Measurements from ENCODE around the gene AUTS2.

AUTS2 gene

DNA sequence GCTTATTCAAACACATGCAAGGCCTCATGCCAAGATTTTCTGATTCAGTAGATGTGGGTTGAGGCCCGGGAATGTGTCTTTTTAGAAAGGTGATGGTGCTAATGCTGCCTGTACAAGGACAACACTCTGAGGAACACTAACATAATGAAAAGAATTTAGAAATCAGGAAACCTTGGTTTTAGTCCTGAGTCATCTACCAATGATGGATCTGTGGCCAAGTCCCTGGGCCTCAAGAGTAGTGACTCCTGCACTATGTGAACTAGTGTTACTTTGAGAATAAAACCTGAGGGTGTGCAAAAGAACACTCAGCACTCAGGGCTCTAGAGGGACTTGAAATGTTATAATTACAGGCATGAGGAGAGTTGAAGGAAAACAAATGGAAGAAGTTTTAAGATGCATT is 792.0 kb downstream of the AUTS2 start:
- Histone ChIP-seq H3K79me2 (ENCODE audit: control insufficient read depth, insufficient read depth, low read length) (no peaks in the 10 kb centered on the region), H3K79me1 (ENCODE audit: low read length) (no peaks in the 10 kb centered on the region), H2AK5ac (ENCODE audit: low read length) (no peak overlapping the region), H3K23ac (ENCODE audit: low read length) (no peak overlapping the region), H3K4me2 (ENCODE audit: low read length) (no peak overlapping the region), H3K4me3 (ENCODE audit: low read length) (no peak overlapping the region), H3K36me3 (ENCODE audit: control insufficient read depth, insufficient read depth, low read length) (no peaks in the 10 kb centered on the region), H3K9ac (ENCODE audit: low read length) (no peak overlapping the region), H4K8ac (ENCODE audit: low read depth, low read length) (no peak overlapping the region), H3K18ac (ENCODE audit: low read length) (no peak overlapping the region), H2BK15ac (replicated peaks; ENCODE audit: low read depth) (no peak overlapping the region), H3K56ac (ENCODE audit: low read length) (no peak overlapping the region), H3K4me1 (ENCODE audit: control insufficient read depth, low read depth, low read length) (no peaks in the 10 kb centered on the region), H4K5ac (ENCODE audit: low read length) (no peak overlapping the region), H2BK5ac (ENCODE audit: low read length) (no peak overlapping the region), H3K27ac (ENCODE audit: low read depth, low read length) (no peak overlapping the region), H2BK120ac (ENCODE audit: low read depth, low read length) (no peak overlapping the region), H3K27me3 (ENCODE audit: insufficient read depth, low read length, poor library complexity) (no peaks in the 10 kb centered on the region), H3K4ac (ENCODE audit: low read depth, low read length) (no peak overlapping the region)
- no peak for DNase-seq
- WGBS (ENCODE audit: extremely low coverage, insufficient coverage, low lambda C conversion rate), result no CpG with 5 or more reads among the region's 1 CpG

GRCh38 chr7:70392256-70392876 is 794.1 kb downstream of the AUTS2 start:
- H3K4me3 ChIP-seq (ENCODE audit: low read length), result no peak overlapping the region
- H4K8ac ChIP-seq (ENCODE audit: low read depth, low read length), result no peak overlapping the region
- no peak overlapping the region for H2BK5ac ChIP-seq (ENCODE audit: low read length)
- H4K5ac ChIP-seq (ENCODE audit: low read length), result no peak overlapping the region
- no peak overlapping the region for H3K9ac ChIP-seq (ENCODE audit: low read length)
- no peaks in the 10 kb centered on the region for H3K79me2 ChIP-seq (ENCODE audit: control insufficient read depth, insufficient read depth, low read length)
- H2AK5ac ChIP-seq (ENCODE audit: low read length), result no peak overlapping the region
- H3K4ac ChIP-seq (ENCODE audit: low read depth, low read length), result no peak overlapping the region
- H3K27ac ChIP-seq (ENCODE audit: low read depth, low read length), result no peak overlapping the region
- no peaks in the 10 kb centered on the region for H3K36me3 ChIP-seq (ENCODE audit: control insufficient read depth, insufficient read depth, low read length)
- no peaks in the 10 kb centered on the region for H3K4me1 ChIP-seq (ENCODE audit: control insufficient read depth, low read depth, low read length)
- H3K27me3 ChIP-seq (ENCODE audit: insufficient read depth, low read length, poor library complexity), result no peaks in the 10 kb centered on the region
- no peak overlapping the region for H3K18ac ChIP-seq (ENCODE audit: low read length)
- H3K4me2 ChIP-seq (ENCODE audit: low read length), result no peak overlapping the region
- DNase-seq, result no peak
- no peak overlapping the region for H3K56ac ChIP-seq (ENCODE audit: low read length)
- H2BK120ac ChIP-seq (ENCODE audit: low read depth, low read length), result no peak overlapping the region
- no CpG with 5 or more reads among the region's 5 CpGs for WGBS (ENCODE audit: extremely low coverage, insufficient coverage, low lambda C conversion rate)
- no peak overlapping the region for H3K23ac ChIP-seq (ENCODE audit: low read length)
- H2BK15ac ChIP-seq (replicated peaks; ENCODE audit: low read depth), result no peak overlapping the region
- no peaks in the 10 kb centered on the region for H3K79me1 ChIP-seq (ENCODE audit: low read length)

GRCh38 chr7:70392877-70393435 is 794.7 kb downstream of the AUTS2 start:
- Histone ChIP-seq H2BK15ac (replicated peaks; ENCODE audit: low read depth) (no peak overlapping the region), H3K18ac (ENCODE audit: low read length) (no peak overlapping the region), H3K4me3 (ENCODE audit: low read length) (no peak overlapping the region), H3K4me1 (ENCODE audit: control insufficient read depth, low read depth, low read length) (no peaks in the 10 kb centered on the region), H4K5ac (ENCODE audit: low read length) (no peak overlapping the region), H3K4ac (ENCODE audit: low read depth, low read length) (no peak overlapping the region), H3K79me1 (ENCODE audit: low read length) (no peaks in the 10 kb centered on the region), H3K27me3 (ENCODE audit: insufficient read depth, low read length, poor library complexity) (no peaks in the 10 kb centered on the region), H2AK5ac (ENCODE audit: low read length) (no peak overlapping the region), H4K8ac (ENCODE audit: low read depth, low read length) (no peak overlapping the region), H3K27ac (ENCODE audit: low read depth, low read length) (no peak overlapping the region), H3K23ac (ENCODE audit: low read length) (no peak overlapping the region), H3K56ac (ENCODE audit: low read length) (no peak overlapping the region), H3K9ac (ENCODE audit: low read length) (no peak overlapping the region), H3K36me3 (ENCODE audit: control insufficient read depth, insufficient read depth, low read length) (no peaks in the 10 kb centered on the region), H2BK120ac (ENCODE audit: low read depth, low read length) (no peak overlapping the region), H3K79me2 (ENCODE audit: control insufficient read depth, insufficient read depth, low read length) (no peaks in the 10 kb centered on the region), H2BK5ac (ENCODE audit: low read length) (no peak overlapping the region), H3K4me2 (ENCODE audit: low read length) (no peak overlapping the region)
- WGBS (ENCODE audit: extremely low coverage, insufficient coverage, low lambda C conversion rate), result no CpG with 5 or more reads among the region's 7 CpGs
- DNase-seq, result peak; percentile 31

- no peak overlapping the region for H2AK5ac ChIP-seq (ENCODE audit: low read length)
- no peak overlapping the region for H3K23ac ChIP-seq (ENCODE audit: low read length)
- H4K8ac ChIP-seq (ENCODE audit: low read depth, low read length), result no peak overlapping the region
- no peak overlapping the region for H2BK5ac ChIP-seq (ENCODE audit: low read length)
- H3K36me3 ChIP-seq (ENCODE audit: control insufficient read depth, insufficient read depth, low read length), result no peaks in the 10 kb centered on the region
- H3K79me1 ChIP-seq (ENCODE audit: low read length), result no peaks in the 10 kb centered on the region
- H3K4me1 ChIP-seq (ENCODE audit: control insufficient read depth, low read depth, low read length), result no peaks in the 10 kb centered on the region
- no peak overlapping the region for H4K5ac ChIP-seq (ENCODE audit: low read length)
- no peak overlapping the region for H2BK15ac ChIP-seq (replicated peaks; ENCODE audit: low read depth)
- no peak overlapping the region for H3K9ac ChIP-seq (ENCODE audit: low read length)
- no peaks in the 10 kb centered on the region for H3K27me3 ChIP-seq (ENCODE audit: insufficient read depth, low read length, poor library complexity)
- H3K4me3 ChIP-seq (ENCODE audit: low read length), result no peak overlapping the region
- no peak overlapping the region for H3K56ac ChIP-seq (ENCODE audit: low read length)
- no peak overlapping the region for H3K4ac ChIP-seq (ENCODE audit: low read depth, low read length)
- H3K27ac ChIP-seq (ENCODE audit: low read depth, low read length), result no peak overlapping the region
- H3K18ac ChIP-seq (ENCODE audit: low read length), result no peak overlapping the region
- H2BK120ac ChIP-seq (ENCODE audit: low read depth, low read length), result no peak overlapping the region
- no peak for DNase-seq
- no peak overlapping the region for H3K4me2 ChIP-seq (ENCODE audit: low read length)
- H3K79me2 ChIP-seq (ENCODE audit: control insufficient read depth, insufficient read depth, low read length), result no peaks in the 10 kb centered on the region
Observed at GRCh38 chr7:70393956-70394355, 795.7 kb downstream of the AUTS2 start.

GRCh38 chr7:70400829-70401380 is 802.6 kb downstream of the AUTS2 start:
- Histone ChIP-seq H3K79me2 (ENCODE audit: control insufficient read depth, insufficient read depth, low read length) (no peaks in the 10 kb centered on the region), H2AK5ac (ENCODE audit: low read length) (no peak overlapping the region), H3K18ac (ENCODE audit: low read length) (no peak overlapping the region), H3K9ac (ENCODE audit: low read length) (no peak overlapping the region), H3K56ac (ENCODE audit: low read length) (no peak overlapping the region), H2BK15ac (replicated peaks; ENCODE audit: low read depth) (no peak overlapping the region), H3K4me1 (ENCODE audit: control insufficient read depth, low read depth, low read length) (no peaks in the 10 kb centered on the region), H3K4me2 (ENCODE audit: low read length) (no peak overlapping the region), H3K79me1 (ENCODE audit: low read length) (no peaks in the 10 kb centered on the region), H3K27me3 (ENCODE audit: insufficient read depth, low read length, poor library complexity) (no peaks in the 10 kb centered on the region), H3K4ac (ENCODE audit: low read depth, low read length) (no peak overlapping the region), H4K8ac (ENCODE audit: low read depth, low read length) (no peak overlapping the region), H3K36me3 (ENCODE audit: control insufficient read depth, insufficient read depth, low read length) (no peaks in the 10 kb centered on the region), H4K5ac (ENCODE audit: low read length) (no peak overlapping the region), H3K4me3 (ENCODE audit: low read length) (no peak overlapping the region), H3K23ac (ENCODE audit: low read length) (no peak overlapping the region), H3K27ac (ENCODE audit: low read depth, low read length) (no peak overlapping the region), H2BK5ac (ENCODE audit: low read length) (no peak overlapping the region), H2BK120ac (ENCODE audit: low read depth, low read length) (no peak overlapping the region)
- no CpG with 5 or more reads among the region's 4 CpGs for WGBS (ENCODE audit: extremely low coverage, insufficient coverage, low lambda C conversion rate)
- no peak for DNase-seq

- no peak overlapping the region for H2AK5ac ChIP-seq (ENCODE audit: low read length)
- H3K9ac ChIP-seq (ENCODE audit: low read length), result no peak overlapping the region
- H3K36me3 ChIP-seq (ENCODE audit: control insufficient read depth, insufficient read depth, low read length), result no peaks in the 10 kb centered on the region
- H3K4me3 ChIP-seq (ENCODE audit: low read length), result no peak overlapping the region
- no peak overlapping the region for H2BK120ac ChIP-seq (ENCODE audit: low read depth, low read length)
- no peak overlapping the region for H2BK5ac ChIP-seq (ENCODE audit: low read length)
- H3K27me3 ChIP-seq (ENCODE audit: insufficient read depth, low read length, poor library complexity), result no peaks in the 10 kb centered on the region
- H2BK15ac ChIP-seq (replicated peaks; ENCODE audit: low read depth), result no peak overlapping the region
- no peak for DNase-seq
- H3K4ac ChIP-seq (ENCODE audit: low read depth, low read length), result no peak overlapping the region
- no peaks in the 10 kb centered on the region for H3K4me1 ChIP-seq (ENCODE audit: control insufficient read depth, low read depth, low read length)
- H3K4me2 ChIP-seq (ENCODE audit: low read length), result no peak overlapping the region
- no peak overlapping the region for H3K56ac ChIP-seq (ENCODE audit: low read length)
- no peak overlapping the region for H3K27ac ChIP-seq (ENCODE audit: low read depth, low read length)
- no peaks in the 10 kb centered on the region for H3K79me2 ChIP-seq (ENCODE audit: control insufficient read depth, insufficient read depth, low read length)
- no peaks in the 10 kb centered on the region for H3K79me1 ChIP-seq (ENCODE audit: low read length)
- no CpG with 5 or more reads among the region's 3 CpGs for WGBS (ENCODE audit: extremely low coverage, insufficient coverage, low lambda C conversion rate)
- H4K5ac ChIP-seq (ENCODE audit: low read length), result no peak overlapping the region
- H3K18ac ChIP-seq (ENCODE audit: low read length), result no peak overlapping the region
- H4K8ac ChIP-seq (ENCODE audit: low read depth, low read length), result no peak overlapping the region
- H3K23ac ChIP-seq (ENCODE audit: low read length), result no peak overlapping the region
Observed at GRCh38 chr7:70402069-70402468, 803.8 kb downstream of the AUTS2 start.

Measured in mesendoderm (in vitro differentiated cells).